ENCODE measurements around the gene MANEAL.

The MANEAL gene

GRCh38 chr1:37828410-37829074 lies 34.9 kb downstream of the MANEAL start:
- no peak for DNase-seq (ENCODE audit: low read depth)

- no peak for DNase-seq (ENCODE audit: low read depth)
Measured at GRCh38 chr1:37831109-37831508, 37.5 kb downstream of the MANEAL start.

- no peak for DNase-seq (ENCODE audit: low read depth)
Measured at GRCh38 chr1:37831809-37832208, 38.2 kb downstream of the MANEAL start.

GRCh38 chr1:37836788-37837187 lies 43.1 kb downstream of the MANEAL start:
- no peak for DNase-seq (ENCODE audit: low read depth)

- no peak for DNase-seq (ENCODE audit: low read depth)
Measured at GRCh38 chr1:37839676-37840075, 46.0 kb downstream of the MANEAL start.

GRCh38 chr1:37840711-37841110 lies 47.1 kb downstream of the MANEAL start:
- DNase-seq (ENCODE audit: low read depth), result no peak

- no peak for DNase-seq (ENCODE audit: low read depth)
Measured at GRCh38 chr1:37841652-37842051, 48.0 kb downstream of the MANEAL start.

GRCh38 chr1:37844536-37844935 lies 50.9 kb downstream of the MANEAL start:
- DNase-seq (ENCODE audit: low read depth), result no peak

- DNase-seq (ENCODE audit: low read depth), result no peak
Measured at GRCh38 chr1:37845049-37845646, 51.5 kb downstream of the MANEAL start.

GRCh38 chr1:37845786-37846185 lies 52.1 kb downstream of the MANEAL start:
- no peak for DNase-seq (ENCODE audit: low read depth)

GRCh38 chr1:37846647-37847339 lies 53.1 kb downstream of the MANEAL start:
- DNase-seq (ENCODE audit: low read depth), result no peak

- DNase-seq (ENCODE audit: low read depth), result no peak
Measured at GRCh38 chr1:37849480-37849879, 55.8 kb downstream of the MANEAL start.

GRCh38 chr1:37850352-37850955 lies 56.8 kb downstream of the MANEAL start:
- DNase-seq (ENCODE audit: low read depth), result no peak

Data from GM04503 (cell line).